Smooth muscle cell (in vitro differentiated cells): Measurements from ENCODE around the gene OLFML3. TPM values are rescaled to one million over a fixed set of nuclear protein-coding genes. Genes with fewer than 3 reads are reported as not detected.

Experiments
- DNase-seq: peaks from one replicate; lab custom pipeline; 2025; ENCODE audit not compliant: unreplicated experiment; lab: John Stamatoyannopoulos, UW
- H2AFZ ChIP-seq: fragments of 200-600 bp; sonication (generic); 2 replicates; pipeline ENCODE4 v1.6.0; 2016; ENCODE audit warnings: antibody characterized with exemption, low read depth, mild to moderate bottlenecking
- H3F3A ChIP-seq: fragments of 200-600 bp; sonication (generic); 2 replicates; pipeline ENCODE4 v1.6.0; 2017; ENCODE audit warnings: antibody characterized with exemption, low read depth
- H3K27ac ChIP-seq: fragments of 200-600 bp; sonication (generic); 2 replicates; pipeline ENCODE4 v1.5.1; 2016; ENCODE audit warnings: low read depth, mild to moderate bottlenecking
- H3K27me3 ChIP-seq: fragments of 200-600 bp; sonication (generic); 2 replicates; pipeline ENCODE4 v1.6.1; 2016; ENCODE audit warnings: low read depth, mild to moderate bottlenecking
- H3K36me3 ChIP-seq: fragments of 200-600 bp; sonication (generic); 2 replicates; pipeline ENCODE4 v1.5.1; 2016; ENCODE audit warnings: low read depth
- H3K4me1 ChIP-seq: fragments of 200-600 bp; sonication (generic); 2 replicates; pipeline ENCODE4 v1.5.1; 2016; ENCODE audit warnings: low read depth
- H3K4me2 ChIP-seq: fragments of 200-600 bp; sonication (generic); 2 replicates; pipeline ENCODE4 v1.6.0; 2016; ENCODE audit warnings: mild to moderate bottlenecking
- H3K4me3 ChIP-seq: fragments of 200-600 bp; sonication (generic); 2 replicates; pipeline ENCODE4 v1.5.1; 2016; ENCODE audit warnings: mild to moderate bottlenecking
- H3K79me2 ChIP-seq: fragments of 200-600 bp; sonication (generic); 2 replicates; pipeline ENCODE4 v1.6.0; 2016; ENCODE audit warnings: low read depth, mild to moderate bottlenecking
- H3K9ac ChIP-seq: fragments of 200-600 bp; sonication (generic); 2 replicates; pipeline ENCODE4 v1.6.0; 2016; ENCODE audit warnings: low read depth
- H3K9me3 ChIP-seq: fragments of 200-600 bp; sonication (generic); replicated peaks from 2 replicates; pipeline ENCODE4 v1.5.1; 2016; ENCODE audit warnings: low read depth
- H4K20me1 ChIP-seq: fragments of 200-600 bp; sonication (generic); 2 replicates; pipeline ENCODE4 v1.6.0; 2016; ENCODE audit warnings: low read depth
- CTCF ChIP-seq: fragments of 200-600 bp; sonication (generic); IDR thresholded peaks from 2 replicates; pipeline ENCODE4 v1.5.1; 2017; ENCODE audit warnings: borderline replicate concordance, mild to moderate bottlenecking, antibody characterized with exemption; ENCODE audit not compliant: insufficient read depth, poor library complexity, severe bottlenecking
- WGBS: methylation state at CpG from one replicate; pipeline ENCODE4 v1.1.7; 2016; ENCODE audit warnings: low lambda C conversion rate; 5-methylcytosine and 5-hydroxymethylcytosine counted together
- polyA plus RNA-seq: library from polyadenylated mRNA; unstranded; fragments of >200 nt; fragmentation: Nextera tagmentation; extraction: Ambion mirVana; gene quantifications from 2 replicates; pipeline ENCODE4 v1.2.1, GENCODE V29; 2016
- total RNA-seq: library from RNA; depleted of rRNA; stranded (reverse); fragments of >200 nt; gene quantifications from 2 replicates; pipeline ENCODE4 v1.2.3, GENCODE V29; 2014

The OLFML3 gene
- total and polyA plus RNA-seq, 2 experiments from 2014 or later = 220 to 308 TPM

- peaks cover 10% of the 10 kb centered on the region for H4K20me1 ChIP-seq
- peak overlapping the region; percentile 73 for H3K9ac ChIP-seq
- 40% methylated on average over 10 of the region's 10 CpGs for WGBS
- peak overlapping the region; percentile 6 for H2AFZ ChIP-seq
- peak overlapping the region; percentile 53 for H3K4me3 ChIP-seq
- peaks cover 15% of the 10 kb centered on the region for H3K79me2 ChIP-seq
- peaks cover 78% of the 10 kb centered on the region for H3K4me1 ChIP-seq
- no peaks in the 10 kb centered on the region for H3K27me3 ChIP-seq
- peak; percentile 48 for DNase-seq
- H3K27ac ChIP-seq = peak overlapping the region; percentile 93
- H3K9me3 ChIP-seq = no peaks in the 10 kb centered on the region
- peak overlapping the region; percentile 88 for H3K4me2 ChIP-seq
- no peaks in the 10 kb centered on the region for H3K36me3 ChIP-seq
- no peak for TF ChIP-seq CTCF
- H3F3A ChIP-seq = peaks cover 30% of the 10 kb centered on the region
Measured at GRCh38 chr1:113980110-113980509, 836 bp downstream of the OLFML3 start.

GRCh38 chr1:113981962-113982931 lies 3.0 kb downstream of the OLFML3 start:
- 13% methylated on average over 18 of the region's 18 CpGs for WGBS
- H3K27me3 ChIP-seq = no peaks in the 10 kb centered on the region
- peak overlapping the region; percentile 42 for H3K9ac ChIP-seq
- H3F3A ChIP-seq = peaks cover 24% of the 10 kb centered on the region
- TF ChIP-seq CTCF = no peak
- no peak for DNase-seq
- no peaks in the 10 kb centered on the region for H3K9me3 ChIP-seq
- peaks cover 57% of the 10 kb centered on the region for H3K4me1 ChIP-seq
- H3K79me2 ChIP-seq = peaks cover 15% of the 10 kb centered on the region
- H4K20me1 ChIP-seq = no peaks in the 10 kb centered on the region
- peak overlapping the region; percentile 36 for H3K4me3 ChIP-seq
- peak overlapping the region; percentile 93 for H3K27ac ChIP-seq
- H3K36me3 ChIP-seq = no peaks in the 10 kb centered on the region
- no peak overlapping the region for H2AFZ ChIP-seq
- peak overlapping the region; percentile 88 for H3K4me2 ChIP-seq

- Histone ChIP-seq H3K4me1 (peaks cover 50% of the 10 kb centered on the region), H3K27ac (peak overlapping the region; percentile 93), H3K9ac (peak overlapping the region; percentile 42)
Measured at GRCh38 chr1:113982949-113983348, 3.7 kb downstream of the OLFML3 start.

More at GRCh38 chr1:113982949-113983348, 3.7 kb downstream of the OLFML3 start:
- DNase-seq = no peak
- Histone ChIP-seq H3K27me3 (no peaks in the 10 kb centered on the region), H3K4me3 (peak overlapping the region; percentile 36), H3F3A (peaks cover 24% of the 10 kb centered on the region), H2AFZ (no peak overlapping the region), H4K20me1 (no peaks in the 10 kb centered on the region), H3K9me3 (no peaks in the 10 kb centered on the region), H3K4me2 (peak overlapping the region; percentile 88), H3K79me2 (peaks cover 15% of the 10 kb centered on the region), H3K36me3 (no peaks in the 10 kb centered on the region)
- no peak for TF ChIP-seq CTCF
- 58% methylated on average over 5 of the region's 5 CpGs for WGBS
